OCI-LY3 (cell line): ENCODE data around the gene GJB5.
"Not testable (repeated sequence)": the region's sequence is repeated elsewhere in the genome, so short reads cannot be mapped to it uniquely, and the experiment has no call there.

ENCODE experiments used
- CTCF ChIP-seq: fragments of 200-600, 300-600 bp; sonication (generic); IDR thresholded peaks from 2 replicates; pipeline ENCODE4 v1.5.1; 2014; ENCODE audit warnings: antibody characterized with exemption, low read length, low read depth
- EZH2phosphoT487 ChIP-seq: fragments of 200-600 bp; shearing (Covaris generic); IDR thresholded peaks from 2 replicates; pipeline ENCODE4 v1.6.1; 2018; ENCODE audit warnings: antibody characterized with exemption, mixed run types, low read depth

- TF ChIP-seq CTCF, EZH2phosphoT487: not testable (repeated sequence)
These were observed 22.0 kb upstream of the GJB5 start for GRCh38 chr1:34732831-34733230.
